Endometrium (tissue), 2 donors: ENCODE results near the gene CTBP2.
A peak's percentile ranks its signal among the peaks of the same experiment; 100 is the strongest.

Experiments
- FAIRE-seq: peaks from 2 replicates; lab custom pipeline; 2012; peaks lifted over from hg19 to GRCh38; lab: Jason Lieb, UNC
- donor health status: control.
- donor health status: control.

CTBP2 gene

GRCh38 chr10:125125951-125126735 lies 34.2 kb downstream of the CTBP2 start:
- FAIRE-seq, result no peak

GRCh38 chr10:125124907-125125306 lies 35.5 kb downstream of the CTBP2 start:
- FAIRE-seq, result no peak

- no peak for FAIRE-seq
Observed at GRCh38 chr10:125124115-125124487, 36.3 kb downstream of the CTBP2 start.

- FAIRE-seq, result no peak
Observed at GRCh38 chr10:125123476-125124114, 36.8 kb downstream of the CTBP2 start.

- FAIRE-seq, result no peak
Observed at GRCh38 chr10:125122566-125122965, 37.8 kb downstream of the CTBP2 start.

- no peak for FAIRE-seq
Observed at GRCh38 chr10:125121003-125121402, 39.4 kb downstream of the CTBP2 start.

GRCh38 chr10:125120053-125120710 lies 40.2 kb downstream of the CTBP2 start:
- FAIRE-seq, result no peak

- FAIRE-seq, result no peak
Observed at GRCh38 chr10:125118701-125119100, 41.7 kb downstream of the CTBP2 start.

- FAIRE-seq, result peak; percentile 70
Observed at GRCh38 chr10:125118011-125118611, 42.3 kb downstream of the CTBP2 start.

- no peak for FAIRE-seq
Observed at GRCh38 chr10:125116652-125117310, 43.6 kb downstream of the CTBP2 start.

GRCh38 chr10:125116041-125116649 lies 44.2 kb downstream of the CTBP2 start:
- FAIRE-seq, result no peak

- no peak for FAIRE-seq
Observed at GRCh38 chr10:125115409-125115808, 45.0 kb downstream of the CTBP2 start.

GRCh38 chr10:125114761-125115391 lies 45.5 kb downstream of the CTBP2 start:
- no peak for FAIRE-seq

- FAIRE-seq, result no peak
Observed at GRCh38 chr10:125113691-125114371, 46.5 kb downstream of the CTBP2 start.

- FAIRE-seq, result no peak
Observed at GRCh38 chr10:125112697-125113494, 47.5 kb downstream of the CTBP2 start.

GRCh38 chr10:125111118-125111727 lies 49.1 kb downstream of the CTBP2 start:
- FAIRE-seq, result no peak

- no peak for FAIRE-seq
Observed at GRCh38 chr10:125107965-125108580, 52.3 kb downstream of the CTBP2 start.

- FAIRE-seq, result no peak
Observed at GRCh38 chr10:125107166-125107949, 53.0 kb downstream of the CTBP2 start.
